PFSK-1 (cell line): ENCODE results near the gene KPTN.

Source experiments
- FOXP2 ChIP-seq: optimal IDR thresholded peaks from 2 replicates; pipeline ENCODE3; 2011; ENCODE audit warnings: borderline replicate concordance, control low read depth, inconsistent platforms; ENCODE audit not compliant: insufficient read depth; ENCODE audit errors: extremely low read length, extremely low read depth
- POLR2AphosphoS5 ChIP-seq: IDR thresholded peaks from 2 replicates; pipeline ENCODE4 v1.6.1; 2012; ENCODE audit warnings: low read depth, mild to moderate bottlenecking, control low read depth, low read length, moderate library complexity
- REST ChIP-seq, 2 experiments: IDR thresholded peaks; 2 replicates each; pipeline versions ENCODE4 v1.6.1 to v1.8.0; 2011 to 2012; ENCODE audit warnings: low read depth in 2 of 2, low read length in 2 of 2, control low read depth in 1 of 2, inconsistent platforms in 1 of 2, mild to moderate bottlenecking in 1 of 2, moderate library complexity in 1 of 2; ENCODE audit not compliant: insufficient read depth in 1 of 2
- SIN3A ChIP-seq: IDR thresholded peaks from 2 replicates; pipeline ENCODE4 v1.6.1; 2012; ENCODE audit warnings: mild to moderate bottlenecking, low read length, moderate library complexity, borderline replicate concordance; ENCODE audit not compliant: insufficient read depth
- TAF1 ChIP-seq: IDR thresholded peaks from 2 replicates; pipeline ENCODE4 v1.6.1; 2012; ENCODE audit warnings: low read length, control low read depth, borderline replicate concordance; ENCODE audit not compliant: insufficient read depth

KPTN gene

GRCh38 chr19:47505506-47505905, 21.5 kb upstream of the KPTN start:
- TF ChIP-seq REST (IDR thresholded peaks at IDR 0.05; ENCODE audit: insufficient read depth in 1 of 2, low read depth in 2 of 2, low read length in 2 of 2), result no peak
- TF ChIP-seq POLR2AphosphoS5, result no peak
- no peak for TF ChIP-seq FOXP2
- TF ChIP-seq TAF1, result no peak
- TF ChIP-seq SIN3A, result no peak

GRCh38 chr19:47503826-47504150, 19.8 kb upstream of the KPTN start:
- TF ChIP-seq TAF1, result no peak
- no peak for TF ChIP-seq POLR2AphosphoS5
- no peak for TF ChIP-seq REST (IDR thresholded peaks at IDR 0.05; ENCODE audit: insufficient read depth in 1 of 2, low read depth in 2 of 2, low read length in 2 of 2)
- no peak for TF ChIP-seq SIN3A

GRCh38 chr19:47503130-47503825, 19.3 kb upstream of the KPTN start:
- TF ChIP-seq SIN3A (no peak), FOXP2 (no peak), TAF1 (no peak), POLR2AphosphoS5 (no peak), REST (IDR thresholded peaks at IDR 0.05; ENCODE audit: insufficient read depth in 1 of 2, low read depth in 2 of 2, low read length in 2 of 2) (no peak)

GRCh38 chr19:47499863-47500830, 16.1 kb upstream of the KPTN start:
- TF ChIP-seq FOXP2 (no peak), REST (IDR thresholded peaks at IDR 0.05; ENCODE audit: insufficient read depth in 1 of 2, low read depth in 2 of 2, low read length in 2 of 2) (no peak), TAF1 (no peak), SIN3A (no peak), POLR2AphosphoS5 (no peak)
